ENCODE measurements around the gene DYNLT1.

DYNLT1 gene

DNA sequence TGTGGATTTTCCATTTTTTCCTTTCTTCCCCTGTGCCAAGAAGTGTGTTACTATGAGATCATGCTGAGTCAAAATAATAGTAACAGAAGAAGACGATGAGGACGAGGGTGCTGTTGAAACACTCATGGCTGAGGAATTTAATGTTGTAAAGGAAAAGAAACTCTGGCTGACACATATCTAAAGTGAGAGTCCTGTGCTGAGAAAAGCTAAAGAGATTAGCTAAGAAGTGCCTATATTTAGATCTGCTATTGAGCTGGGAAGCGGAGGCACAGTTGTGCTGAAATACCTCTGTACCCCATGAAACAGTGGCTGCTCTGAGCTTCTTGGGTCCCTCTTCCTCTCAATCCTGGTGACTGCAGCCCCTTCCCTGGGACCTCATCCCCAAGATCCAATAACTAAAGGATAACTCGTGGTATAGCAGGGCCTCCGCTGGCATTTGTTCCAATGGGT is 4.2 kb upstream of the DYNLT1 start:
- H3K9ac ChIP-seq (ENCODE audit: low read length): no peak overlapping the region
- no peaks in the 10 kb centered on the region for H3K27me3 ChIP-seq (ENCODE audit: control insufficient read depth in 1 of 2, insufficient read depth in 2 of 2, low read length in 2 of 2)
- no peak overlapping the region for H3K4me3 ChIP-seq (ENCODE audit: low read depth in 1 of 2, low read length in 2 of 2)
- H3K9me3 ChIP-seq (ENCODE audit: low read length): no peaks in the 10 kb centered on the region
- peaks cover 6% of the 10 kb centered on the region for H3K4me1 ChIP-seq (ENCODE audit: insufficient read depth, low read length)
- H3K27ac ChIP-seq (ENCODE audit: low read depth, low read length): no peak overlapping the region
- no peaks in the 10 kb centered on the region for H3K36me3 ChIP-seq (ENCODE audit: insufficient read depth, low read length)

GRCh38 chr6:158647501-158647900 is 3.0 kb upstream of the DYNLT1 start:
- Histone ChIP-seq H3K36me3 (ENCODE audit: insufficient read depth, low read length) (no peaks in the 10 kb centered on the region), H3K27ac (ENCODE audit: low read depth, low read length) (no peak overlapping the region), H3K4me1 (ENCODE audit: insufficient read depth, low read length) (peaks cover 15% of the 10 kb centered on the region), H3K4me3 (ENCODE audit: low read depth in 1 of 2, low read length in 2 of 2) (no peak overlapping the region), H3K9ac (ENCODE audit: low read length) (no peak overlapping the region), H3K9me3 (ENCODE audit: low read length) (no peaks in the 10 kb centered on the region), H3K27me3 (ENCODE audit: control insufficient read depth in 1 of 2, insufficient read depth in 2 of 2, low read length in 2 of 2) (no peaks in the 10 kb centered on the region)

GRCh38 chr6:158646023-158646910 is 1.7 kb upstream of the DYNLT1 start:
- H3K4me1 ChIP-seq (ENCODE audit: insufficient read depth, low read length): peaks cover 24% of the 10 kb centered on the region
- no peaks in the 10 kb centered on the region for H3K27me3 ChIP-seq (ENCODE audit: control insufficient read depth in 1 of 2, insufficient read depth in 2 of 2, low read length in 2 of 2)
- no peaks in the 10 kb centered on the region for H3K9me3 ChIP-seq (ENCODE audit: low read length)
- H3K27ac ChIP-seq (ENCODE audit: low read depth, low read length): no peak overlapping the region
- no peak overlapping the region for H3K9ac ChIP-seq (ENCODE audit: low read length)
- no peak overlapping the region for H3K4me3 ChIP-seq (ENCODE audit: low read depth in 1 of 2, low read length in 2 of 2)
- H3K36me3 ChIP-seq (ENCODE audit: insufficient read depth, low read length): no peaks in the 10 kb centered on the region

DNA sequence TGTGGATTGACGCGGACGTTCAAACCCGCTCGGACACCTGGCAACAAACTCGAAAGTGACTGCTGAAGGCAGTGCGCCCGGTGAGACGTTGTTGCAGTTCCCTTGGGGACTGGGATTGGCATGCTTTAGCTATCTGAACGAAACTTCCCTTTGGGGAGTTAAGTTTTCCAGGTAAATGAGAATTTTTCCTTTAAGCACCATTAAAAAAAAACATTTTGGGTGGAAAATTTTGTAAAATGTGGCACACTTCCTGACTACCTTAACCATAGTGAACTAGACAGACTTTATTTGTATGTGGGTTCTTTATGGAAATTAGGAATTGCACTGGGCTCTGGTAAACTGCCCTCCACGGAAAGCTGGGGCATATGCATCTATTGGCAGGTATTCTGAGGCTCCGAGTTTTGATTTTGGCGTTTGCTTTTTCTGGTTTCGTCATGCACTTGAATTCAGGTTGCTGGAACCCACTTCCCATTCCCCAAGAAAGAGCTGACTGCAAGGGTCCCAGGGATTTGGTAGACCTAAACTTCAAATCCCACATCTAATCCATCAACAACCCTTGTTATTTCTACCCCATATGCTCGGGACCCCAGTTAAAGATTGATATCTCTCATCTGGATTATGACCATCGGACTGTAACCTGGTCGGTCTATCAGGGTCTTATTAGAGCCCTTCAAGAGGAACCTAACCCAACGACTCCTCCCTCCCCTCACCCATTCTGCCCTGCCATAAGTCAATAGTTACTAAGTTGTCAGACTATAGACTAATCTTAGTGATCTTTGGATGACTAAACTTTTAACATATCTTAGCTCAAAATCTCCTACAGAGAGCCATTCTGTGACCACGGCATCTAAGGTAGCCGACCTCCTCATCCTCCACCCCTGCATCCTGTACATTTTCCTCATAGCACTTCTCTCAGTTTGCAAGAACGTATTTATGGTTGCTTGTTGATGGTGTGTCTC is 800 bp upstream of the DYNLT1 start:
- no peaks in the 10 kb centered on the region for H3K27me3 ChIP-seq (ENCODE audit: control insufficient read depth in 1 of 2, insufficient read depth in 2 of 2, low read length in 2 of 2)
- H3K9ac ChIP-seq (ENCODE audit: low read length): peak overlapping the region; percentile 66
- H3K9me3 ChIP-seq (ENCODE audit: low read length): no peaks in the 10 kb centered on the region
- peaks cover 33% of the 10 kb centered on the region for H3K4me1 ChIP-seq (ENCODE audit: insufficient read depth, low read length)
- H3K27ac ChIP-seq (ENCODE audit: low read depth, low read length): peak overlapping the region; percentile 95
- H3K4me3 ChIP-seq (ENCODE audit: low read depth in 1 of 2, low read length in 2 of 2): peak overlapping the region; percentile 74 to 93
- peaks cover 4% of the 10 kb centered on the region for H3K36me3 ChIP-seq (ENCODE audit: insufficient read depth, low read length)

DNA sequence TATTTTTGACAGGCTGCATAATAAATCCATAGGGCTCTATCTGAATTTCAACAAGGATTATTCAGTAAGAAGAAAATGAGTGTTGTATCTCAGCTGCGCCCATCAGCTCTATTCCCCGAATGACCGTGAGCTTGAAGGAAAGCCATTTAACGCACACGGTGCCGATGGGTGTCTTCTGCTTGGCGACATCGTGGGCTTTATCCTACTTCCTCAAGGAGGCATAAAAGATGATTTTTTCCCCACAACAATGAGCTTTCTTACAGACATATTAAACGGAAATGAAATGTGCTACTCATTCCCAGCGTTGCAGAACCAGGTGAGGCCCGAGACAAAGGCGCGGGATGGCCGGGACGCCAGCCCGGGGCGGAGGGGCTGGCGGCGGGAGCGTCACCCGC is 710 bp downstream of the DYNLT1 start:
- Histone ChIP-seq H3K36me3 (ENCODE audit: insufficient read depth, low read length) (peaks cover 8% of the 10 kb centered on the region), H3K4me1 (ENCODE audit: insufficient read depth, low read length) (peaks cover 34% of the 10 kb centered on the region), H3K9me3 (ENCODE audit: low read length) (no peaks in the 10 kb centered on the region), H3K27ac (ENCODE audit: low read depth, low read length) (peak overlapping the region; percentile 95), H3K4me3 (ENCODE audit: low read depth in 1 of 2, low read length in 2 of 2) (peak overlapping the region; percentile 74 to 93), H3K9ac (ENCODE audit: low read length) (peak overlapping the region; percentile 85), H3K27me3 (ENCODE audit: control insufficient read depth in 1 of 2, insufficient read depth in 2 of 2, low read length in 2 of 2) (no peaks in the 10 kb centered on the region)

DNA sequence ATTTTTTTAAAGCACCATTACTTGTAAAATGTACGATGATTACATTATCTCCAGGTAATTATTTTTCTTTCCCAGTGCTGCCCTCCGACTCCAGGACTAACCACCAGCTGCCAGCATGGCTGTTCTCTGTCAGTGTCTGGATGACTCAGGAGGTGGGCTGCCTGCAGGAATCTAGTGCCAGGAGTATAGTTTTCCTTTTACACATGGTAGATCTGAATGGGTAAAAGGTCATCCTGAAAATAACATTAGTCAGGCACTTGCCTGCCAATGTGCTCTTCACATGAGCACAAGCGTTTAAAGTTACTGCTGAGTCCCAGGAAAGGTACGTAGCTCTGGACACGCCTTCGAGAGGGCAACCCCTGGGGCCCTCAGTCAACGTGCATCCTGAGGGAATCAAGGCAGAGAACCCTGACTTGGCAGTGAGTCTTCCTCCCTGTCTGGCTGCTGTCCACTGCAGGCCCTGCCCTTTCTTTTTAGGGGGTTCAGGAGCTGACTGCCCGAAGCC is 2.4 kb downstream of the DYNLT1 start:
- Histone ChIP-seq H3K4me3 (ENCODE audit: low read depth in 1 of 2, low read length in 2 of 2) (peak overlapping the region in 1 of 2 donors; percentile 42), H3K27me3 (ENCODE audit: control insufficient read depth in 1 of 2, insufficient read depth in 2 of 2, low read length in 2 of 2) (no peaks in the 10 kb centered on the region), H3K9ac (ENCODE audit: low read length) (peak overlapping the region; percentile 5), H3K27ac (ENCODE audit: low read depth, low read length) (peak overlapping the region; percentile 9), H3K4me1 (ENCODE audit: insufficient read depth, low read length) (peaks cover 34% of the 10 kb centered on the region), H3K36me3 (ENCODE audit: insufficient read depth, low read length) (peaks cover 14% of the 10 kb centered on the region), H3K9me3 (ENCODE audit: low read length) (no peaks in the 10 kb centered on the region)

DNA sequence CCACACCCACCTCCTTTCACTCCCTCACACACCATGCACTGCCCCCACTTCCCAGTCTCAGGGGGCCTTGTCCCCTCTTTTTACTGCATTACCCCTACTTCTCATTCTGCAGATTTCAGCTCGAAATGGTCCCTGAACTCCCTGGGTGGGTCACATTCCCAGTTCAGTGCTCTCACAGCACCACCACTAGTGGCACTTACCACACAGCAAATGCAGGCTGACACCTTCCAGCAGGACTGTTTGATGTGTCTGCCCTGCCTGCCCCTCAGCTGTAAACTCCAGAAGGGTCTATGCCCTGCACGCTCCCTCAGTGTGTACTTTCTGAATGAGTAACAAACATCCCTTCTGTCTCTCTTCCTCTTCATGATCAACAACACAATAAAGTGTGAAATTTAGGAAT is 4.0 kb downstream of the DYNLT1 start:
- no peaks in the 10 kb centered on the region for H3K9me3 ChIP-seq (ENCODE audit: low read length)
- H3K27ac ChIP-seq (ENCODE audit: low read depth, low read length): no peak overlapping the region
- peaks cover 26% of the 10 kb centered on the region for H3K36me3 ChIP-seq (ENCODE audit: insufficient read depth, low read length)
- peaks cover 34% of the 10 kb centered on the region for H3K4me1 ChIP-seq (ENCODE audit: insufficient read depth, low read length)
- no peak overlapping the region for H3K4me3 ChIP-seq (ENCODE audit: low read depth in 1 of 2, low read length in 2 of 2)
- H3K27me3 ChIP-seq (ENCODE audit: control insufficient read depth in 1 of 2, insufficient read depth in 2 of 2, low read length in 2 of 2): no peaks in the 10 kb centered on the region
- H3K9ac ChIP-seq (ENCODE audit: low read length): no peak overlapping the region

- Histone ChIP-seq H3K9ac (ENCODE audit: low read length) (no peak overlapping the region), H3K4me1 (ENCODE audit: insufficient read depth, low read length) (peaks cover 29% of the 10 kb centered on the region), H3K4me3 (ENCODE audit: low read depth in 1 of 2, low read length in 2 of 2) (no peak overlapping the region), H3K9me3 (ENCODE audit: low read length) (no peaks in the 10 kb centered on the region), H3K36me3 (ENCODE audit: insufficient read depth, low read length) (peaks cover 41% of the 10 kb centered on the region), H3K27ac (ENCODE audit: low read depth, low read length) (no peak overlapping the region), H3K27me3 (ENCODE audit: control insufficient read depth in 1 of 2, insufficient read depth in 2 of 2, low read length in 2 of 2) (no peaks in the 10 kb centered on the region)
These were observed 5.5 kb downstream of the DYNLT1 start for GRCh38 chr6:158639056-158639455.

DNA sequence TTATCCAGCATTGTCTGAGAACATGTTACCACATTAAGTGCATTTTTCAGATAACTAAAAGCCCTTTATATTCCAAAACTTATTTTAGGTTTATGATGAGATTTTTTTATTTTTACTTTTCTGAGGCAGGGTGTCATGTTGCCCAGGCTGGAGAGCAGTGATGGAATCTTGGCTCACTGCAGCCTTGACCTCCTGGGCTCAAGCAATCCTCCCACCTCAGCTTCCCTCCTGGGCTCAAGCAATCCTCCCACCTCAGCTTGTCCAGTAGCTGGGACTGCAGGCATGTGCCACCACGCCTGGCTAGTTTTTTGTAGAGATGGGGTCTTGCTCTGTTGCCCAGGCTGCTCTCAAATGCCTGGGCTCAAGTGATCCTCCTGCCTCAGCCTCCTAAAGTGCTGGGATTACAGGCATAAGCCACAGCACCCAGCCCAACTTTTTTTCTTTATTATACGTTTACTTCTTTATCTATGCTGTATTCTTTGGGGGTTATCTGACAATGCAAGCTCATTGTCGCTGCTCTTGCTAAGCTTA is 6.2 kb downstream of the DYNLT1 start:
- Histone ChIP-seq H3K27ac (ENCODE audit: low read depth, low read length) (no peak overlapping the region), H3K4me3 (ENCODE audit: low read depth in 1 of 2, low read length in 2 of 2) (no peak overlapping the region), H3K9ac (ENCODE audit: low read length) (no peak overlapping the region), H3K36me3 (ENCODE audit: insufficient read depth, low read length) (peaks cover 43% of the 10 kb centered on the region), H3K9me3 (ENCODE audit: low read length) (no peaks in the 10 kb centered on the region), H3K4me1 (ENCODE audit: insufficient read depth, low read length) (peaks cover 28% of the 10 kb centered on the region), H3K27me3 (ENCODE audit: control insufficient read depth in 1 of 2, insufficient read depth in 2 of 2, low read length in 2 of 2) (no peaks in the 10 kb centered on the region)

- Histone ChIP-seq H3K36me3 (ENCODE audit: insufficient read depth, low read length) (peaks cover 47% of the 10 kb centered on the region), H3K4me1 (ENCODE audit: insufficient read depth, low read length) (peaks cover 16% of the 10 kb centered on the region), H3K9me3 (ENCODE audit: low read length) (no peaks in the 10 kb centered on the region), H3K4me3 (ENCODE audit: low read depth in 1 of 2, low read length in 2 of 2) (no peak overlapping the region), H3K27ac (ENCODE audit: low read depth, low read length) (no peak overlapping the region), H3K9ac (ENCODE audit: low read length) (no peak overlapping the region), H3K27me3 (ENCODE audit: control insufficient read depth in 1 of 2, insufficient read depth in 2 of 2, low read length in 2 of 2) (no peaks in the 10 kb centered on the region)
These were observed 7.8 kb downstream of the DYNLT1 start for GRCh38 chr6:158636778-158637177.
